ENCODE data around the gene RHOH. TPM values are rescaled to one million over a fixed set of nuclear protein-coding genes. Genes with fewer than 3 reads are reported as not detected.
A peak's percentile ranks its signal among the peaks of the same experiment; 100 is the strongest.

The RHOH gene
- total RNA-seq, 1 donor from 2014 or later, result 11.2 TPM

DNA sequence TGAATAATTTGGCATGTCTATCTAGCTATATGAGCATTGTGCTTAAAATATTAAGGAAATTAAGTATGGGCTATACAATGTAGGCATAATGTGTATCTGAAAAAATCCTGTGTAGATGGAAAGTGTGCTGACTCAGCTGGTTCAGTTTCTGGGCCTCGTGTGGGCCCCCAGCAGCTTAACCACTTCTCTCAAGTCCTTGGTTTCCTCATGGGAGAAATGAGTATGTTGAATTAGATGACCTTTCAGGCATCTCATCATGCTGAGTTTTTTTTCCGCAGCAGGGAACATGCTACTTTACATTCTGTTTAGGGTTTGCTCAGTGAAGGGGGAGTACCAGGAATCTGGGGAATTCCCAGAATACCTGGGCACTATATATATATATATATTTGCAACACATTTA lies 30.5 kb downstream of the RHOH start:
- TF ChIP-seq, protein P1, sequence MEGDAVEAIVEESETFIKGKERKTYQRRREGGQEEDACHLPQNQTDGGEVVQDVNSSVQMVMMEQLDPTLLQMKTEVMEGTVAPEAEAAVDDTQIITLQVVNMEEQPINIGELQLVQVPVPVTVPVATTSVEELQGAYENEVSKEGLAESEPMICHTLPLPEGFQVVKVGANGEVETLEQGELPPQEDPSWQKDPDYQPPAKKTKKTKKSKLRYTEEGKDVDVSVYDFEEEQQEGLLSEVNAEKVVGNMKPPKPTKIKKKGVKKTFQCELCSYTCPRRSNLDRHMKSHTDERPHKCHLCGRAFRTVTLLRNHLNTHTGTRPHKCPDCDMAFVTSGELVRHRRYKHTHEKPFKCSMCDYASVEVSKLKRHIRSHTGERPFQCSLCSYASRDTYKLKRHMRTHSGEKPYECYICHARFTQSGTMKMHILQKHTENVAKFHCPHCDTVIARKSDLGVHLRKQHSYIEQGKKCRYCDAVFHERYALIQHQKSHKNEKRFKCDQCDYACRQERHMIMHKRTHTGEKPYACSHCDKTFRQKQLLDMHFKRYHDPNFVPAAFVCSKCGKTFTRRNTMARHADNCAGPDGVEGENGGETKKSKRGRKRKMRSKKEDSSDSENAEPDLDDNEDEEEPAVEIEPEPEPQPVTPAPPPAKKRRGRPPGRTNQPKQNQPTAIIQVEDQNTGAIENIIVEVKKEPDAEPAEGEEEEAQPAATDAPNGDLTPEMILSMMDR (IDR thresholded peaks at IDR 0.05), result no peak
- no peak for TF ChIP-seq EZH2 (IDR thresholded peaks at IDR 0.05)
- no peak for TF ChIP-seq EZH2phosphoT487 (IDR thresholded peaks at IDR 0.05)
- no peak overlapping the region for H3K4me2 ChIP-seq
- H3K4me1 Mint-ChIP-seq, result peaks cover 20% of the 10 kb centered on the region
- no peaks in the 10 kb centered on the region for H3K36me3 ChIP-seq
- no peak for DNase-seq (ENCODE audit: low spot score)
- H3K27ac ChIP-seq, result no peak overlapping the region
- H3K27ac Mint-ChIP-seq, result peak overlapping the region; percentile 36
- H3K27me3 ChIP-seq, result no peaks in the 10 kb centered on the region
- H3K9me3 Mint-ChIP-seq, result peaks cover 8% of the 10 kb centered on the region
- no peaks in the 10 kb centered on the region for H3K9me3 ChIP-seq (ENCODE audit: low read depth)
- H3K79me2 ChIP-seq (ENCODE audit: low read depth), result no peaks in the 10 kb centered on the region
- H3K4me3 Mint-ChIP-seq, result peak overlapping the region; percentile 11
- H4K20me1 ChIP-seq (ENCODE audit: low read depth), result no peaks in the 10 kb centered on the region
- peaks cover 6% of the 10 kb centered on the region for H3K4me1 ChIP-seq
- H3F3A ChIP-seq (ENCODE audit: low read depth), result no peaks in the 10 kb centered on the region
- no peaks in the 10 kb centered on the region for H3K27me3 Mint-ChIP-seq (ENCODE audit: insufficient read depth, low read depth)
- H3K9ac ChIP-seq, result no peak overlapping the region
- H2AFZ ChIP-seq (replicated peaks), result no peak overlapping the region
- H3K4me3 ChIP-seq, result no peak overlapping the region
- H3K36me3 Mint-ChIP-seq, result peaks cover 21% of the 10 kb centered on the region

DNA sequence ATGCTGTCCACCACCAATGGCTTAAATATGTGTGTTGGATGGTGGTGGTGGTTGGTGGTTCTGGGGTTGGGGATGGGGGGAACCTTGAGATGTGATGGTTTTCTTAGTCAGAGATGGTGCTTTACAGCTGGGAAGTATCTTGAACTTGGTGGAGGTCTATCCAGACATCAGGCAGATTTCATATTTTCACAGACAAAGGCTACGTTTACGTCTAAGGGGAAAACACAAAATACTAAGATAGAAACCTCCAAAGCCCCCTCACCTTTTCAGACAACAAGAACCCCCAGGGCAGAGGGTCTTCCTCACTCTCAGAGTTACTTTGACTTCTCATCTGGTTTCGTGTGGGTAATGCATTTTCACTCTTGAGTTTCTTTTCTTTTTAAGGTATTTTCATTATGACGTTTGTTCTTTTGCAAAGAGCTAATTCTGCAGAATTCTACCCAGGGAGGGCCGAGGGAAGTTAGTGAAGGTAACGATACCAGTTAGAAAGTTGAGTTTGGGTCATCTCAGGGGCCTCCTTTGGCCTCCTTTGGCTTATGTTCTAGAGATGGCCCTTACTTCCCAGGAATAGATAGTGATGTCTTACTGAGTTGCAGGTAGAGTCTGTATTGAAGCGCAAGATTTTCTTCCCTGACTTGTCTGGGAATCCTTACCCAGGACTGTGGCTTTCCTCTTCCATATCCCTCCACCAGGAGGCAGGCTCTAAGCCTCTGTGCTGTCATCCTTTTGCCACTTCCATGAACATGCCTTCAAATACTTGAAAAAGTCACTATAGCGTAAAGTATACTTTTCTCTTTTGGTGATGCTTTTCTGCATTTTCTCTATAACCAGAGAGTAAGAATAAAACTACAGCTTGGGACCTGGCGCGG lies 31.9 kb downstream of the RHOH start:
- H3K4me1 ChIP-seq, result peaks cover 6% of the 10 kb centered on the region
- H3K4me1 Mint-ChIP-seq, result peaks cover 23% of the 10 kb centered on the region
- peak overlapping the region; percentile 9 for H3K27ac Mint-ChIP-seq
- H3K4me2 ChIP-seq, result no peak overlapping the region
- H3K27me3 Mint-ChIP-seq (ENCODE audit: insufficient read depth, low read depth), result peaks cover 4% of the 10 kb centered on the region
- H3K9me3 Mint-ChIP-seq, result no peaks in the 10 kb centered on the region
- no peaks in the 10 kb centered on the region for H3K36me3 ChIP-seq
- TF ChIP-seq, protein P1 (IDR thresholded peaks at IDR 0.05), result peak; percentile 69
- TF ChIP-seq EZH2phosphoT487 (IDR thresholded peaks at IDR 0.05), result no peak
- H3K9me3 ChIP-seq (ENCODE audit: low read depth), result no peaks in the 10 kb centered on the region
- no peaks in the 10 kb centered on the region for H3K27me3 ChIP-seq
- no peak overlapping the region for H2AFZ ChIP-seq (replicated peaks)
- no peak overlapping the region for H3K9ac ChIP-seq
- H3F3A ChIP-seq (ENCODE audit: low read depth), result no peaks in the 10 kb centered on the region
- H3K36me3 Mint-ChIP-seq, result peaks cover 20% of the 10 kb centered on the region
- DNase-seq (ENCODE audit: low spot score), result peak; percentile 36
- no peaks in the 10 kb centered on the region for H3K79me2 ChIP-seq (ENCODE audit: low read depth)
- no peak overlapping the region for H3K4me3 ChIP-seq
- no peaks in the 10 kb centered on the region for H4K20me1 ChIP-seq (ENCODE audit: low read depth)
- no peak overlapping the region for H3K27ac ChIP-seq
- no peak overlapping the region for H3K4me3 Mint-ChIP-seq

DNA sequence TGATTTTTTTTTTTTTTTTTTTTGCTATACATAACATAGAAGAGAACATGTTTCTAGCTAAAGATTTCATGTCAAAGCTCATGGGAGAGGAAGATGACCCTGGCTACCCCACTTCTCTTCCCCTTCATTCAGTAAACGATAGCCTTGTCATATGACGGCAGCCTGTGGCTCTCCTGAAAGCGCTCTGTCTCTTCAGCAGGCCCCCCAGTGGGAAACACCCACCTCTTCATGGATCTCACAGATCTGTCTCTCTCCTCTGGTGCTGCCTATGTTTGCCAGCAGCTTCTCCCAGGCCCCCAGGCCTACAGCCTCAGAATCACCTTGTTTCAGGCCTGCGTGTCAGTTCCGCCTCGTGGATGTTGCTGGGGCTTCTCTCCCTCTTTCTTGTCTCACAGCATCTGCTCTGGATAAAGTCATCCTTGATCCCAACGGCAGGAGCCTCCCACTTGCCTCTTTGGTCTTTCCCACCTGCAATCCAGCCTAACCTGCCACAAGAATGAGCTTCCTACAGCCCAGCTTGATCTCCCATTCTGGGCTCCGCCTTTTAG lies 34.6 kb downstream of the RHOH start:
- peak overlapping the region; percentile 90 for H3K27ac Mint-ChIP-seq
- H2AFZ ChIP-seq (replicated peaks), result no peak overlapping the region
- peaks cover 4% of the 10 kb centered on the region for H3K27me3 Mint-ChIP-seq (ENCODE audit: insufficient read depth, low read depth)
- no peak overlapping the region for H3K4me2 ChIP-seq
- TF ChIP-seq, protein P1 (IDR thresholded peaks at IDR 0.05), result no peak
- TF ChIP-seq EZH2phosphoT487 (IDR thresholded peaks at IDR 0.05), result no peak
- no peak for TF ChIP-seq EZH2 (IDR thresholded peaks at IDR 0.05)
- peaks cover 23% of the 10 kb centered on the region for H3K4me1 Mint-ChIP-seq
- no peaks in the 10 kb centered on the region for H4K20me1 ChIP-seq (ENCODE audit: low read depth)
- H3K36me3 Mint-ChIP-seq, result peaks cover 14% of the 10 kb centered on the region
- no peaks in the 10 kb centered on the region for H3K36me3 ChIP-seq
- no peaks in the 10 kb centered on the region for H3F3A ChIP-seq (ENCODE audit: low read depth)
- H3K9me3 ChIP-seq (ENCODE audit: low read depth), result no peaks in the 10 kb centered on the region
- no peak overlapping the region for H3K4me3 ChIP-seq
- DNase-seq (ENCODE audit: low spot score), result no peak
- H3K79me2 ChIP-seq (ENCODE audit: low read depth), result no peaks in the 10 kb centered on the region
- H3K27me3 ChIP-seq, result no peaks in the 10 kb centered on the region
- no peaks in the 10 kb centered on the region for H3K9me3 Mint-ChIP-seq
- no peak overlapping the region for H3K9ac ChIP-seq
- H3K4me3 Mint-ChIP-seq, result no peak overlapping the region
- no peak overlapping the region for H3K27ac ChIP-seq
- H3K4me1 ChIP-seq, result peaks cover 6% of the 10 kb centered on the region
